HG03439 (cell line): Measurements from ENCODE around the gene ATL1.
"Not testable (repeated sequence)": the region's sequence is repeated elsewhere in the genome, so short reads cannot be mapped to it uniquely, and the experiment has no call there.

ENCODE experiments used
- ATAC-seq: cut with Tn5 transposase; IDR thresholded peaks from one replicate; pipeline ENCODE4 v1.9.1; 2021; ENCODE audit warnings: mild to moderate bottlenecking, moderate library complexity; ENCODE audit not compliant: unreplicated experiment

Gene ATL1

DNA sequence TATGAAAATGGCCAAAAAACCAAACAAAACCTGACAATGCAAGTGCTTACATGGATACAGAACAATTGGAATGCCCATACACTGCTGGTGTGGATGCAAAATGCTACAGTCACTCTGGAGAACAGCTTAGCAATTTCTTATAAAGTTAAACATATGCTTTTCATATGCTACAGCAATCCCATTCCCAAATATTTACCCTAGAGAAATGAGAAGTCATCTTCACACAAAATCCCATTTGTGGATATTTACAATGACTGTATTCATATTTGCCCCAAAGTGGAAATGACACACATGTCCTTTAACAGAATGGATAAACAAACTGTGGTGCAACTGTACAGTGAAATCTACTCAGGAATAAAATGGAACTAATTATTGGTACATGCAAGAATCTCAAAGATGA is 87.8 kb downstream of the ATL1 start:
- ATAC-seq, result no peak

DNA sequence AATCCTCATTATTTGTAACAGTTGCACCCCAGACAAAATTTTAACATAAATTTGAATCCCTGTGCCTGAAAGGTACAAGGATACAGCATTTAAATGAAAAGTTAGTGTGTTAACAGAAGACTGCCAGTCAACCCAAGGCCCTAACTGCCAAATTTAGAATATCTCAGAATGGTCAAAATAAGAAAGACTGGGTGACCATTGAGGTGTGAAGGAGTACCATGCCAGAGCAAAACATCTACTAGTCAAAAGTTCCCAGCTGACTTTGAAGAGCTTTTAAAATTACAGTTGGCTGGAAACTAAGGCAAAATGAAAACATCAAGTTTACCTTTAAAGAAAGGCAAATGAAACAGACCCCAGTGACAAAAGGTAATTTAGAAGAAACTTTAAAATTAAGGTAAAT is 89.7 kb downstream of the ATL1 start:
- ATAC-seq, result no peak

- no peak for ATAC-seq
Measured at GRCh38 chr14:50656776-50657175, 96.8 kb downstream of the ATL1 start.

GRCh38 chr14:50657753-50658152 is 97.8 kb downstream of the ATL1 start:
- ATAC-seq, result no peak

DNA sequence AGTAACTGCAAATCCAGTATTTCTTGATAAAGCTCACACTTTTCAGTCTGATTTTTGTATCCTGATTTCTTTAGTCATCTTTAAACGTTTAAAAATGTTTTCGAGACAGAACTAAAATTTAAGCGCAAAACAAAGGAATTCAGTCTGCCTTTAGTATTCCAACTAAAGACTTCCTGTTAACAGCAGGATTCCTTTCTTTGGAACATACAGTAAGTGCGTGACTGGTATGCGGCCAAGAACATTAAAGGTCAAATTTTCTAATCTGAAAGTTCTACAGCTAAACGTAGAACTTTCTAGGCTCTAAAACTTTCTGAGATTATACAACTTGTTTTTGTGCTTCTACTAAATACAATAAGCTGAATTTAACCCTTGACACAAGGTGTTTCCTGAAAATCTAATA is 98.3 kb downstream of the ATL1 start:
- no peak for ATAC-seq

DNA sequence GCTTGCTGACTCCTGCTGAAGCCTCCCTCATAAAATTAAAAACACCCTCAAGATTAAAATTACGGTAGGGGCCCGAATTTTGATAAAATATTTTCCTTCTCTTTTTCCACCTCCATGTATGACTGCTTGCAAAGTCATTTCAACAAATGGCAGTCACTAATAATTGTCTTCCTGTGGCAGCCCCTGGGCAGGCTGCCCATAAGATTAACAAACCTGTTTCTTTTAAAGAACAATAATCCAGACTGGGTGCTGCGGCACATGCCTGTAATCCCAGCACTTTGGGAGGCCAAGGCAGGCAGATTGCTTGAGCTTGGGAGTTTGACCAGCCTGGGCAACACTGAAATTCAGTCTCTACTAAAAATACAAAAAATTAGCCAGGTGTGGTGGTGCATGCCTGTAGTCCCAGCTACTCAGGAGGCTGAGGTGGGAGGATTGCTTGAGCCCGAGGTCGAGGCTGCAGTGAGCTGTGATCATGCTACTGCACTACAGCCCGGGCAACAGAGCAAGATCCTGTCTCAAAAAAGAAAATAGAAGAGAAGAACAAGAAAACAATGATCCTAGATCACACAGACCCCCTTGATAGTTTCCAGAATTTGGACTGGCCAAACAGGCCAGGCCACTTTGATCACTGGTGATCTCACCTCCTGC is 99.5 kb downstream of the ATL1 start:
- no peak for ATAC-seq

GRCh38 chr14:50664579-50664978 is 104.6 kb downstream of the ATL1 start:
- ATAC-seq, result not testable (repeated sequence)

- not testable (repeated sequence) for ATAC-seq
Measured at GRCh38 chr14:50665300-50665699, 105.4 kb downstream of the ATL1 start.

DNA sequence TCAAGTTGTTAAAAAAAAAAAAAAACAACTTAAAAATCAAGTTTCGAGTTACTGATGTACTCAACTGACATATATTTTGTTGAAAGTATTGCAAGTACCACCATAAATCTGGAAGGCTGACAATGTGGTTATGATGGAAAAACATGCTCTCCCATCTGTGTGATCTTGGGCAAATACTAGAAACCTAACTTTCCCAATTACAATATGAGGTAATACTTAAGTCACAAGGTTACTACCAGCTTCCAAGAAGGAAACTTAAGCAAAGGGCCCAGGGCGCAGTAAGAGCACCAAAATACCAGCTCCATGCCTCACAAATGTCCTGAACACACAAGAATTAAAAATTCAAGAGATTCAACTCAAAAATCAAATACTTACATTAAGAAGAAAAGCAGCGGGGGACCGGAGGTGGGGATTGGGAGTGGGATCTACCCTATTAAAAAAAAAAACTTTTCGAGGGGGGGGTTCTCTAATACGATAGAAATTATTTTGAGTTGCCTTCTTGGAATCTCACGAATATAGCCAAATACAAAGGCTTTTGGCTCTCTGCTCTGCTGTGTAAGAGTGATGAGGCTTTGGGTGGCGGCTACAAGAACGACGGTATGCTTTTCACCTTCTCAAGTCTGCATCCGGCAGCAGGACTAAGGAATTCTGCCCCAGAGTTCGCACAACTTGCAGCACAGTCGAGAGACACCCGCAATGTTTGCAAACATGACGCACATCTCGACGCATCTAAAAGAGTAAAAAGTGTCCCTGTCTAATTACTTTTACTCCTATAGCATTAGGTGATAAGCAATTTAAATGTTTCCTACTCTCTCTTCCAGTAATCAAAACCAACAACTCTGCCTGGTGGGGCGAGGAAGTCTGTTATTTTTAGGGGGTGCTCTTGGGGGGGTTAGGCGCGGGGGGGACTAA is 107.1 kb downstream of the ATL1 start:
- no peak for ATAC-seq

DNA sequence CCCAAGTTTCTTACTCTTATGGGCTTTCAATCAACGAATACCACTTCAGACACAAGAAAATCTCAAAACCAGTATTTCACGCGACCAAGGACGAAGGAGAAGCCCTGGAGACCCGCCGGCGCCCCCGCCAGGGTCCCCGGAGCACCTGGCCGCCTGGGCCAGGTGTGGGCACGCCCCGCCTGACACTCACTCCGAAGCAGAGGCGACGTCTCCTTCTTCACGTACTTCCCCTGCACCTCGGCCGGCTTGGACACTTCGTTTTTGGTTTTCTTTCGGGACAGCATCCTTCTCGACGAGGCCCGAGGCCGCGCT is 107.7 kb downstream of the ATL1 start:
- no peak for ATAC-seq

GRCh38 chr14:50667996-50668825 is 108.3 kb downstream of the ATL1 start, which contains the start of gene SAV1:
Gene SAV1 (minus strand): TSS chr14:50668306. CDS start chr14:50667967, 339 bp downstream.
- ATAC-seq, result peak; percentile 73

GRCh38 chr14:50668826-50669143 is 108.8 kb downstream of the ATL1 start:
- ATAC-seq, result no peak

- ATAC-seq, result no peak
Measured at GRCh38 chr14:50669441-50669986, 109.6 kb downstream of the ATL1 start.

GRCh38 chr14:50670196-50670865 is 110.4 kb downstream of the ATL1 start:
- no peak for ATAC-seq

- no peak for ATAC-seq
Measured at GRCh38 chr14:50670866-50671256, 110.9 kb downstream of the ATL1 start.

DNA sequence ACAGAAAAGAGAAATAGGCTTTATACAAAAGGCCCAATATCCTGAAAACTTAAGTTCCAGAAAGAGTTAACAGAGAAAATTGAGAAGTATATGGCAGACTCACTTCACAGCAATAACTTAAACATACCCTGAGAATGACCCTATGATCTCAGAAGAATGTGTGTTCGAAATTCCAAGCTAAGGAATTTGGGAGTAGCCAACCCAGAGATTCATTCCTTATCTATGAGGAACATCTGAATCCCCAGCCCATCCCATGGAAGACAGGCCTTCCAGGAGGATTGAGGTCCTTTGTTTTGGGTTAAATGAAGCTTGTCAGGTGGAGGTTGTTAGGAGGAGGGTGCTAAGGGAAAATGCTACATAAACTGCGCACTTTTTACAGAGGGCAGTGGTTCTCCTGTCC is 115.7 kb downstream of the ATL1 start:
- no peak for ATAC-seq

DNA sequence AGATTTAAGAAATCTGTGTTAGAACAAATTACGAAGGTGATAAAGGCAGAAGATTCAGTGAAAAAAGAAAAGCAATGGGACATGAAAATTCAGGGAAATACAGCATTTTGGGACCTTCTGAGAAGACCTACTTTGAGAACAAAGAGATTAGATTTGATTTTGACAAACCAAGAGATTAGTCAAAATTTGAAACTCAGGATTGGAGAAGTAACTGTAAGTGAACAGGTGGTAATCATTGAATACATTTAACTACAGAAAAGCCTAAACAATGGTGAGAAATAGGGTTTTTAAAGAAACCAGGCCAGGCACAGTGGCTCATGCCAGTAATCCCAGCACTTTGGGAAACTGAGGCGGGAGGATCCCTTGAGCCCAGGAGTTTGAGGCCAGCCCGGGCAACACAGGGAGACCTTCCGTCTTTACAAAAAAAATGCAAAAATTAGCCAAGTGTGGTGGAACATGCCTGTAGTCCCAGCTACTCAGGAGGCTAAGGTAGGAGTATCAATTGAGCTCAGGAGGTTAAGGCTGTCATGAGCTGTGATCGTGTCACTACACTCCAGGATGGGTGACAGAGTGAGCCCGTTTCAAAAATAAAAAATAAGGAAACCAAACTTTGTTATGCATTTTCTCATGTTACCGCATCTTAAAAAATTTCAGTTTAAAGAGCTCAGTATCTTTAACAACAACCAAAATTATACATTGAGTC is 117.0 kb downstream of the ATL1 start:
- ATAC-seq, result no peak

DNA sequence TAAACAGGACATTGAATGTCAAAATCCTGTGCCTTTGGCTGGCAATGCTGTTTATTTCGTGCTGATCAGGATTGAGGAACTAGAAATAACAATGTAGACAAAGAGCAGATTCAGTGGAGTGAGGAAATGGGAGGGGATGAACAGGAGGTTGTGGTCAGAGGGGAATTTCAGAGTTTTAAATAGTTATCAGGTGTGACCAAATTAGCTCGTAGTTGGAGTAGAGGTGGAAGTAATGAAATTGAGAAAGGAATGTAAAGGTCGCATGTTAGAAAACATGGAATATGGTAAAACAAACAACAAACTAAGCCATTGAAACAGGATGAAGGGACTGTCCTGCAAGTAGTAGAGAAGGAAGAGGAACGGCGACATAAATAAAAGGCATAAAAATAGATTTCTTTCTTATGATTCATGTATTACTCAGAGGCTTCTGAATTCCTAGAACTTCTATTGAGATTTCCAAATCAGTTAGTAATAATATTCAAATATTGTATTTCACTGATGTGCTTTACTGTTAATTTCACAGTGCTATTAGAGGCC is 117.7 kb downstream of the ATL1 start:
- no peak for ATAC-seq

DNA sequence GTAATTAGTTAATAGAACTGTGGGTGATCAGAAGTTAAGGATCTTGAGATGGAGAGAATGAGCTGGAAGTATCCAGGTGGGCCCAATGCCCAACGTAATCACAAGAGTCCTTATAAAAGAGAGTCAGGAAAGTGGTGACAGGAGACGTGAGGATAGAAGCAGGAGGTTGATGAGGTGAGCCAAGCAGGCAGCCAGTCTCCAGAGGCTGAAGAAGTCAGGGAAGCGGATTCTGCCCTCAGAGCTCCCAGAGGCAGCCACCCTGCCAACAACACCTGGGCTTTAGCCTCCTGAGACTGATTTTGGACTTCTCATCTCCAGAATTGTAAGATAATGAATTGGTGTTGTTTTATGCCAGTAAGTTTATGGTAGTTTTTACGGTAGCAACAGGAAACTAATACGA is 118.2 kb downstream of the ATL1 start:
- ATAC-seq, result no peak

- ATAC-seq, result no peak
Measured at GRCh38 chr14:50679674-50680073, 119.7 kb downstream of the ATL1 start.
